Right renal cortex interstitium (tissue), 3 donors: ENCODE data around the gene PDE10A. TPM values are rescaled to one million over a fixed set of nuclear protein-coding genes. Genes with fewer than 3 reads are reported as not detected.

Experiments used
- DNase-seq, 3 donors: peaks; one replicate each; pipeline ENCODE4 v3.0.0-alpha.2; 2013; ENCODE audit warnings: low read depth in 3 of 3, low spot score in 2 of 3
- polyA plus RNA-seq, 3 donors: library from polyadenylated mRNA; unstranded; fragments of 120-200 nt; gene quantifications; one replicate each; pipeline ENCODE4 v1.2.1, GENCODE V29; 2013; ENCODE audit not compliant: insufficient read length in 3 of 3

The PDE10A gene
- polyA plus RNA-seq, 3 donors: 19.0 to 20.4 (median 19.9) TPM

- DNase-seq: no peak
Measured at GRCh38 chr6:165426892-165427291, 236.1 kb downstream of the PDE10A start.

GRCh38 chr6:165422192-165422591 lies 240.8 kb downstream of the PDE10A start:
- DNase-seq: no peak

- DNase-seq: peak in 1 of 3 donors; percentile 9
Measured at GRCh38 chr6:165417278-165417865, 245.7 kb downstream of the PDE10A start.

GRCh38 chr6:165404697-165405096 lies 258.3 kb downstream of the PDE10A start:
- no peak for DNase-seq

- no peak for DNase-seq
Measured at GRCh38 chr6:165404296-165404695, 258.7 kb downstream of the PDE10A start.

- DNase-seq: no peak
Measured at GRCh38 chr6:165403006-165403595, 259.9 kb downstream of the PDE10A start.

GRCh38 chr6:165401092-165401491 lies 261.9 kb downstream of the PDE10A start:
- no peak for DNase-seq

GRCh38 chr6:165390475-165390874 lies 272.6 kb downstream of the PDE10A start:
- no peak for DNase-seq

- no peak for DNase-seq
Measured at GRCh38 chr6:165389534-165389933, 273.5 kb downstream of the PDE10A start.

GRCh38 chr6:165383323-165383722 lies 279.7 kb downstream of the PDE10A start:
- DNase-seq: no peak

GRCh38 chr6:165376100-165376499 lies 286.9 kb downstream of the PDE10A start:
- no peak for DNase-seq

GRCh38 chr6:165365371-165365770 lies 297.7 kb downstream of the PDE10A start:
- DNase-seq: no peak

- no peak for DNase-seq
Measured at GRCh38 chr6:165345700-165346099, 317.3 kb downstream of the PDE10A start.

GRCh38 chr6:165340532-165340931 lies 322.5 kb downstream of the PDE10A start:
- DNase-seq: no peak

GRCh38 chr6:165325609-165326008 lies 337.4 kb downstream of the PDE10A start:
- DNase-seq: no peak

- DNase-seq: no peak
Measured at GRCh38 chr6:165321555-165322145, 341.4 kb downstream of the PDE10A start.

GRCh38 chr6:165321150-165321549 lies 341.9 kb downstream of the PDE10A start:
- DNase-seq: no peak

GRCh38 chr6:165317723-165318122 lies 345.3 kb downstream of the PDE10A start:
- no peak for DNase-seq

GRCh38 chr6:165308926-165309731 lies 353.9 kb downstream of the PDE10A start, which contains the start of gene C6orf118:
TSS of gene C6orf118 (minus strand) at chr6:165309605. CDS start at chr6:165309586, 19 bp downstream.
- peak; percentile 83 to 91 (median 86) for DNase-seq

- no peak for DNase-seq
Measured at GRCh38 chr6:165306955-165307354, 356.1 kb downstream of the PDE10A start.
